ACC112 (cell line): ENCODE data around the gene KRTAP10-8.
"Not testable (repeated sequence)": the region's sequence is repeated elsewhere in the genome, so short reads cannot be mapped to it uniquely, and the experiment has no call there.

Experiments
- H2AFZ ChIP-seq: fragments of 200-600 bp; sonication (generic); one replicate; pipeline ENCODE4 v1.6.0; 2017; ENCODE audit warnings: antibody characterized with exemption, low read length; ENCODE audit not compliant: unreplicated experiment
- H3K27ac ChIP-seq: fragments of 200-600 bp; sonication (generic); 2 replicates; pipeline ENCODE4 v1.5.1; 2014; ENCODE audit warnings: low read depth, mild to moderate bottlenecking, antibody characterized with exemption, low read length, moderate library complexity
- H3K27me3 ChIP-seq: fragments of 200-600 bp; sonication (generic); 2 replicates; pipeline ENCODE4 v1.6.1; 2014; ENCODE audit warnings: mild to moderate bottlenecking, antibody characterized with exemption, low read length, moderate library complexity, mixed read lengths; ENCODE audit not compliant: insufficient read depth
- H3K36me3 ChIP-seq: fragments of 200-600 bp; sonication (generic); 2 replicates; pipeline ENCODE4 v1.6.1; 2016; ENCODE audit warnings: mild to moderate bottlenecking, antibody characterized with exemption, low read length, moderate library complexity, mixed read lengths; ENCODE audit not compliant: insufficient read depth
- H3K4me1 ChIP-seq: fragments of 200-600 bp; sonication (generic); one replicate; pipeline ENCODE4 v1.6.1; 2016; ENCODE audit warnings: low read length, mixed read lengths; ENCODE audit not compliant: insufficient read depth, unreplicated experiment, control insufficient read depth
- H3K4me3 ChIP-seq: fragments of 200-600 bp; sonication (generic); 2 replicates; pipeline ENCODE4 v1.5.1; 2014; ENCODE audit warnings: mild to moderate bottlenecking, low read depth, low read length
- H3K79me2 ChIP-seq: fragments of 200-600 bp; sonication (generic); one replicate; pipeline ENCODE4 v1.6.0; 2016; ENCODE audit warnings: low read length; ENCODE audit not compliant: control insufficient read depth, unreplicated experiment, insufficient read depth

Gene KRTAP10-8

DNA sequence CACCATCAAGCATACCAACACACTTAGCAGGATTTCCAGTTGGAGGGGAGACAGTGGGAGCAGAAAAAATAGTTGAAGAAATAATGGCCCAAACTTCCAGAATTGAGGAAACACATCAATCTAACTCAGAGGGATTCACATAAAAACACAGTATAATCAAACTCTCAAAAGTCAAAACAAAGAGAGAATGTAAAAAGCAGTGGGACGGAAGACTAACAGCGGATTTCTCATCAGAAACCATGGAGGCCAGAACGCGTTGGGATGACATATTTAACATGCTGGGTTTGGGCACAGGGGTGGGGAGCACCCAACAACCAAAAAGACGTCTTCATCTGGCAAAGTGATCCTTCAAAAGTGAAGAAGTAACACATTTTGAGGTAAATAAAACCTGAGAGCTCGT, 8.0 kb downstream of the KRTAP10-8 start:
- Histone ChIP-seq H2AFZ (no peak overlapping the region), H3K36me3 (no peaks in the 10 kb centered on the region), H3K4me3 (no peak overlapping the region), H3K27ac (no peak overlapping the region), H3K4me1 (no peaks in the 10 kb centered on the region), H3K27me3 (peaks cover 11% of the 10 kb centered on the region; the same call in 1 of the 2 replicates), H3K79me2 (no peaks in the 10 kb centered on the region)

DNA sequence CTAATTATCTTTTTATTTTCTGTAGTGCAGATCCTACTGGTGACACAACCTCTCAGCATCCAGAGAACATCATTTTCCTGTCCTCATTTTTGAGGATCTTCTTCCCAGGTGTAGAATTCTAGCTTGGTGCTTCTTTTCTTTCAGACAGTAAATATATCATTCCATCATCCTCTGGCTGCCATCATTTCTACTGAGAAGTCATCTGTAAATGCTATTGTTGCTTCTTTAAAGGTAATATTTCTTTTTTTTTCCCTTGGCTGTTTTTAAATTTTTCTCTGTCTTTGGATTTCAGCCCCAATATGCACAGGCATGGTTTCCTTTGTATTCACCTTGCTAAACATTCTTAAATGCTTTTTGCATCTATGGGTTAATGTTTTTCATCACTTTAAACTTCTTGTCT, 11.7 kb downstream of the KRTAP10-8 start:
- Histone ChIP-seq H3K4me3 (no peak overlapping the region), H3K79me2 (no peaks in the 10 kb centered on the region), H3K36me3 (no peaks in the 10 kb centered on the region), H2AFZ (no peak overlapping the region), H3K4me1 (no peaks in the 10 kb centered on the region), H3K27ac (no peak overlapping the region), H3K27me3 (peaks cover 3% of the 10 kb centered on the region; the same call in 1 of the 2 replicates)

GRCh38 chr21:44625756-44626155, 13.9 kb downstream of the KRTAP10-8 start:
- Histone ChIP-seq H3K4me3 (no peak overlapping the region), H3K36me3 (no peaks in the 10 kb centered on the region), H2AFZ (no peak overlapping the region), H3K79me2 (no peaks in the 10 kb centered on the region), H3K4me1 (no peaks in the 10 kb centered on the region), H3K27ac (no peak overlapping the region), H3K27me3 (no peaks in the 10 kb centered on the region)

GRCh38 chr21:44626262-44626661, 14.4 kb downstream of the KRTAP10-8 start:
- Histone ChIP-seq H3K4me3 (no peak overlapping the region), H3K79me2 (no peaks in the 10 kb centered on the region), H3K27ac (no peak overlapping the region)

DNA sequence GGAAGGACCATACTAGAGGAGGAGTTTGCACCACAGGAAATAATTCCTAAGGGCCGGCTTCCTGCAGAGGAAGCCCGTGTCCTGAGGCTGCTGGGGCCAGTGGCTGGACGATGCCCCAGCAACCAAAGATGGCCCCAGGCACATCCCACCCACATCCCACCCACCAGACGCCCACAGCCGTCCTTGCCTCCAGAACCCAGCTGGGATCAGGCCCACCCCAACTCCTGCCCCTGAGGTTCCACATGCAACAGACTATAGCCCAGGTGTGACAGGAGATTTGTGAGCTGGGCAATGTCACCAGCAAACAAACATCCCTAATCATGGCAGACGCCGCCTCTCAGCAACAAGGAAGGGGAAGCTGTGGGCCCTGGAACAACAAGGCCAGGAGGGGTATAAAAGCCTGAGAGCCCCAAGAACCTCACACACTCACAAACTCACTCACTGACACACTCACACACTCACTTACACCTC, 14.8 kb downstream of the KRTAP10-8 start, which contains the start of gene KRTAP10-9:
Gene KRTAP10-9, plus strand, starts transcription at position 421 of the 471 bp plus-strand sequence. CDS start 79 bp downstream, outside the sequence.
- H3K36me3 ChIP-seq: no peaks in the 10 kb centered on the region
- no peak within 1 kb of the TSS for H2AFZ ChIP-seq
- H3K27ac ChIP-seq: no peak within 1 kb of the TSS
- no peaks in the 10 kb centered on the region for H3K4me1 ChIP-seq
- H3K27me3 ChIP-seq: no peaks in the 10 kb centered on the region
- H3K4me3 ChIP-seq: no peak within 1 kb of the TSS
- H3K79me2 ChIP-seq: no peaks in the 10 kb centered on the region

More at GRCh38 chr21:44626262-44626661, 14.4 kb downstream of the KRTAP10-8 start:
- Histone ChIP-seq H3K27me3 (no peaks in the 10 kb centered on the region), H2AFZ (no peak overlapping the region), H3K36me3 (no peaks in the 10 kb centered on the region), H3K4me1 (no peaks in the 10 kb centered on the region)

GRCh38 chr21:44627181-44627822, 15.4 kb downstream of the KRTAP10-8 start:
- H3K27ac ChIP-seq, H3K4me1 ChIP-seq, H3K4me3 ChIP-seq, H3K36me3 ChIP-seq, H2AFZ ChIP-seq, H3K27me3 ChIP-seq, H3K79me2 ChIP-seq: not testable (repeated sequence)

- H3K4me3 ChIP-seq, H3K27ac ChIP-seq, H3K4me1 ChIP-seq, H3K79me2 ChIP-seq, H2AFZ ChIP-seq, H3K27me3 ChIP-seq, H3K36me3 ChIP-seq: not testable (repeated sequence)
Observed at GRCh38 chr21:44627831-44628233, 16.0 kb downstream of the KRTAP10-8 start.

GRCh38 chr21:44628707-44629391, 17.0 kb downstream of the KRTAP10-8 start:
- Histone ChIP-seq H3K4me1 (no peaks in the 10 kb centered on the region), H3K27me3 (no peaks in the 10 kb centered on the region), H2AFZ (no peak overlapping the region), H3K4me3 (no peak overlapping the region), H3K27ac (no peak overlapping the region), H3K79me2 (no peaks in the 10 kb centered on the region), H3K36me3 (no peaks in the 10 kb centered on the region)

GRCh38 chr21:44630440-44630839, 18.6 kb downstream of the KRTAP10-8 start:
- no peaks in the 10 kb centered on the region for H3K27me3 ChIP-seq
- no peak overlapping the region for H3K27ac ChIP-seq
- no peaks in the 10 kb centered on the region for H3K4me1 ChIP-seq
- H3K4me3 ChIP-seq: no peak overlapping the region
- no peak overlapping the region for H2AFZ ChIP-seq
- H3K79me2 ChIP-seq: no peaks in the 10 kb centered on the region
- H3K36me3 ChIP-seq: no peaks in the 10 kb centered on the region

DNA sequence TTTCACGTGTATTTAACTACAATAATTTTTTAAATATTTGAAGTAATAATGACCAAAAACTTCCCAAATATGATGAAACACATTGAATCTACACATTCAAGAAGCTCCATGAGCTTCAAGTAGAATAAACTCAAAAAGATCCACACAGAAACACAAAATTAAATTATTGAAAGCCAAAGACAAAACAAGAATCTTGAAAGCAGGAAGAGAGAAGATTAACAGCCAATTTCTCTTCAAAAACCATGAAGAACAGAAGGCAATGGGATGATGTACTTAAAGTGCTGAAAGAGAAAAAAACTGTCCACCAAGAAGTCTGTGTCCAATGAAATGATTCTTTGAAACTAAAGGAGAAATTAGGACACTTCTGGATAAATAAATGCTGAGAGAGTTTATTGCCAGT, 20.2 kb downstream of the KRTAP10-8 start:
- no peaks in the 10 kb centered on the region for H3K4me1 ChIP-seq
- no peak overlapping the region for H3K27ac ChIP-seq
- no peaks in the 10 kb centered on the region for H3K27me3 ChIP-seq
- H3K36me3 ChIP-seq: no peaks in the 10 kb centered on the region
- no peaks in the 10 kb centered on the region for H3K79me2 ChIP-seq
- no peak overlapping the region for H2AFZ ChIP-seq
- no peak overlapping the region for H3K4me3 ChIP-seq
